Ovary (tissue), 3 donors: ENCODE data around the gene ZNF132.

Source experiments
- CTCF ChIP-seq, 3 donors: fragments of 450-650 bp in 2 of 3; fragments of 200-600 bp in 1 of 3; IDR thresholded peaks; one replicate each; pipeline versions ENCODE4 v1.5.1 to v1.8.0; 2016 to 2022; ENCODE audit warnings: antibody characterized with exemption in 3 of 3, mild to moderate bottlenecking in 1 of 3
- POLR2A ChIP-seq: fragments of 450-650 bp; IDR thresholded peaks from one replicate; pipeline ENCODE4 v1.6.1; 2017; ENCODE audit warnings: antibody characterized with exemption, mild to moderate bottlenecking, moderate library complexity
- donor health status: DM: no; HTN: no; CAD: no.

- no peak for TF ChIP-seq CTCF (IDR thresholded peaks at IDR 0.05)
- no peak for TF ChIP-seq POLR2A
These were observed 33.8 kb upstream of the ZNF132 start for GRCh38 chr19:58473775-58474174.
